HAP-1 (cell line): ENCODE results near the gene PTGDR.
A peak's percentile ranks its signal among the peaks of the same experiment; 100 is the strongest.

Experiments used
- DNase-seq, 2 experiments: peaks; one replicate each; pipeline ENCODE4 v3.0.0-alpha.2; 2016 to 2020; ENCODE audit warnings: low spot score in 2 of 2
- H3K27me3 ChIP-seq: fragments of 250-450 bp; sonication (Bioruptor Pico); 2 replicates; pipeline ENCODE4 v1.5.1; 2020; ENCODE audit warnings: low read depth, mild to moderate bottlenecking, moderate library complexity
- H3K36me3 ChIP-seq: fragments of 250-450 bp; sonication (Bioruptor Pico); replicated peaks from 2 replicates; pipeline ENCODE4 v1.5.1; 2020; ENCODE audit warnings: mild to moderate bottlenecking
- H3K4me1 ChIP-seq: fragments of 250-450 bp; sonication (Bioruptor Pico); 2 replicates; pipeline ENCODE4 v1.5.1; 2020; ENCODE audit warnings: mild to moderate bottlenecking
- H3K4me3 ChIP-seq: fragments of 250-450 bp; sonication (Bioruptor Pico); 2 replicates; pipeline ENCODE4 v1.5.1; 2020; ENCODE audit warnings: mild to moderate bottlenecking, moderate library complexity
- H3K9me3 ChIP-seq: fragments of 250-450 bp; sonication (Bioruptor Pico); 2 replicates; pipeline ENCODE4 v1.5.1; 2020; ENCODE audit warnings: mild to moderate bottlenecking, moderate library complexity
- in situ Hi-C: fragments of 300-500 bp; cut with MboI; formaldehyde crosslinking; loops from 3 replicates; pipeline ENCODE4 v1.14.3; 2020; ENCODE audit warnings: low sequenced_read_pairs, inconsistent platforms, mixed read lengths

Gene PTGDR

DNA sequence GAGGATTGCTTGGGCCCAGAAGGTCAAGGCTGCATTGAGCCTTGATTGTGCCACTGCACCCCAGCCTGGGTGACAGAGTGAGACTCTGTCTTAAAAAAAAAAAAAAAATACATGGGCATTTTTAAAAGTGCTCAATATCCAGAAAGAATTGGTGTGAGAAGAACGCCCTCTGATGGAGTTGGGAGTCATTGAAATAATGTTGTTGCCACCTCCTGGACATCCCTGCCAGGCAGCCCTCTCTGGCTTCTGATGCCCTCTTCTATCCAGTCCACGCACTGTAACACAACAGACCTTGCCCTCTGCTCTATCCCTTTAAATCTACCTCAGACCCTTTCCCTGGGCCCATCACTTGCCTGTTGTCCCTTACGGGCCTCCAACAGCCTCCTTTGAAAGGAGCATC, 4.9 kb downstream of the PTGDR start:
- DNase-seq: peak; percentile 34 to 48
- no peaks in the 10 kb centered on the region for H3K36me3 ChIP-seq
- in situ Hi-C loops: no loop called here
- no peaks in the 10 kb centered on the region for H3K27me3 ChIP-seq
- no peaks in the 10 kb centered on the region for H3K9me3 ChIP-seq
- H3K4me3 ChIP-seq: no peak overlapping the region
- peaks cover 3% of the 10 kb centered on the region; the same call in 1 of the 2 replicates for H3K4me1 ChIP-seq

DNA sequence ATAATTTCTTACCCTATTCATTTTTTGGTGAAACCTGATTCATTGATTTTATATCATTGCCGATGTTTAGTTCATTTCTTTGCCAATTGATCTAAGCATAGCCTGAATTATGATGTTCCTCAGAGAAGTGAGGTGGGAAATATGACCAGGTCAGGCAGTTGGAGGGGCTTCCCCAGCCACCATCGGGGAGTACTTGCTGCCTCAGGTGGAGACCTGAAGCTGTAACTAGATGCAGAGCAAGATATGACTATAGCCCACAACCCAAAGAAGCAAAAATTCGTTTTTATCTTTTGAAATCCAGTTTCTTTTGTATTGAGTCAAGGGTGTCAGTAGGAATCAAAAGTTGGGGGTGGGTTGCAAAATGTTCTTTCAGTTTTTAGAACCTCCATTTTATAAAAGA, 7.9 kb downstream of the PTGDR start:
- in situ Hi-C loops: no loop called here
- Histone ChIP-seq H3K27me3 (no peaks in the 10 kb centered on the region), H3K4me3 (no peak overlapping the region)

GRCh38 chr14:52277552-52277951, 10.1 kb downstream of the PTGDR start:
- Histone ChIP-seq H3K36me3 (no peaks in the 10 kb centered on the region), H3K27me3 (no peaks in the 10 kb centered on the region), H3K9me3 (no peaks in the 10 kb centered on the region), H3K4me3 (no peak overlapping the region), H3K4me1 (peaks cover 5% of the 10 kb centered on the region; the same call in 1 of the 2 replicates)
- in situ Hi-C loops: no loop called here
- no peak for DNase-seq

More for the DNA sequence above, 7.9 kb downstream of the PTGDR start:
- Histone ChIP-seq H3K36me3 (no peaks in the 10 kb centered on the region), H3K9me3 (no peaks in the 10 kb centered on the region), H3K4me1 (peaks cover 5% of the 10 kb centered on the region; the same call in 1 of the 2 replicates)
- DNase-seq: no peak

- Histone ChIP-seq H3K27me3 (no peaks in the 10 kb centered on the region), H3K9me3 (no peaks in the 10 kb centered on the region), H3K4me1 (peaks cover 5% of the 10 kb centered on the region; the same call in 1 of the 2 replicates), H3K36me3 (no peaks in the 10 kb centered on the region), H3K4me3 (no peak overlapping the region)
- no peak for DNase-seq
- in situ Hi-C loops: no loop called here
Observed at GRCh38 chr14:52279408-52279807, 11.9 kb downstream of the PTGDR start.

- no peaks in the 10 kb centered on the region for H3K36me3 ChIP-seq
- DNase-seq: no peak
- 0 out of 2 replicates have a peak, but pooled peaks cover 2% of the 10 kb centered on the region for H3K4me1 ChIP-seq
- in situ Hi-C loops: no loop called here
- H3K4me3 ChIP-seq: no peak overlapping the region
- no peaks in the 10 kb centered on the region for H3K9me3 ChIP-seq
- no peaks in the 10 kb centered on the region for H3K27me3 ChIP-seq
Observed at GRCh38 chr14:52283099-52283498, 15.6 kb downstream of the PTGDR start.

GRCh38 chr14:52286661-52287649, 19.5 kb downstream of the PTGDR start:
- no peaks in the 10 kb centered on the region for H3K4me1 ChIP-seq
- DNase-seq: no peak
- H3K27me3 ChIP-seq: no peaks in the 10 kb centered on the region
- H3K36me3 ChIP-seq: no peaks in the 10 kb centered on the region
- H3K4me3 ChIP-seq: no peak overlapping the region
- H3K9me3 ChIP-seq: no peaks in the 10 kb centered on the region
- in situ Hi-C loops: no loop called here

DNA sequence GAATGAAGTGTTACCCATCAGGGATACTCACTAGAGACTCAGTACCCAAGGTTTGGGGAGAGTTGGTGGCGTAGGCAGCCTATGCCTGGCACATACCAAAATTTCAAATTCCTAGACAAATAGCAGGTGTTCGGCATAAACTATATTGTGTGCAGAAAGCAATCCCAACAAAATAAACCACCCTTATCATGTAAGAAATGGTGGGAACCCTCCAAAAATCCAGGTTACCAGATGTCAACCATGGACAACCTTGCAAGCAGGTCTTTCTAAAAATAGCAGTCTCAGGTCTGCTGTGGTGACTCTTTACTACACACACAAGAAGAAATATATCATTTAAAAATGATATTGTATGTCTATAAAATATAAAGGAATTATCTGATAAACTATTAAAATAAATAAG, 28.9 kb downstream of the PTGDR start:
- Histone ChIP-seq H3K9me3 (no peaks in the 10 kb centered on the region), H3K4me3 (no peak overlapping the region), H3K27me3 (no peaks in the 10 kb centered on the region), H3K36me3 (no peaks in the 10 kb centered on the region), H3K4me1 (no peaks in the 10 kb centered on the region)
- in situ Hi-C loops: no loop called here
- no peak for DNase-seq

DNA sequence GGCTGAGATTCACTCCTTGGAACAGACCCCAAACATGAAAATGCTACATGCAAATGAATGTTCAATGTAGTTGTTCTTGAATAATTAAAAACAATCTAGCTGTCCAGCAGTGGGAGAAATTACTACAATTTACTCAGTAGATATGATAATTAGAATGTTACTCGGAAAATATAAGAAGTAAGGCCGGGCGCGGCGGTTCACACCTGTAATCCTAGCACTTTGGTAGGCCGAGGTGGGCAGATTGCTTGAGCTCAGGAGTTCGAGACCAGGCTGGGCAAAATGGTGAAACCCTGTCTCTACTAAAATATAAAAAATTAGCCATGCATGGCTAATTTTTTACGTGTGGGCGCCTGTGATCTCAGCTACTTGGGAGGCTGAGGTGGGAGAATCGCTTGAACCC, 31.3 kb downstream of the PTGDR start:
- Histone ChIP-seq H3K9me3 (no peaks in the 10 kb centered on the region), H3K4me1 (no peaks in the 10 kb centered on the region), H3K27me3 (no peaks in the 10 kb centered on the region), H3K4me3 (no peak overlapping the region), H3K36me3 (no peaks in the 10 kb centered on the region)
- no peak for DNase-seq
- in situ Hi-C loops: no loop called here

GRCh38 chr14:52299692-52300278, 32.3 kb downstream of the PTGDR start:
- DNase-seq: peak in 1 of 2 experiments; percentile 66
- Histone ChIP-seq H3K27me3 (peaks cover 2% of the 10 kb centered on the region; the same call in 1 of the 2 replicates), H3K4me3 (no peak overlapping the region), H3K9me3 (no peaks in the 10 kb centered on the region), H3K4me1 (no peaks in the 10 kb centered on the region), H3K36me3 (no peaks in the 10 kb centered on the region)
- in situ Hi-C loops: loop anchor here (25.0 kb wide), 1 partner anchor 513 kb away; no protein-coding TSS in a partner anchor

DNA sequence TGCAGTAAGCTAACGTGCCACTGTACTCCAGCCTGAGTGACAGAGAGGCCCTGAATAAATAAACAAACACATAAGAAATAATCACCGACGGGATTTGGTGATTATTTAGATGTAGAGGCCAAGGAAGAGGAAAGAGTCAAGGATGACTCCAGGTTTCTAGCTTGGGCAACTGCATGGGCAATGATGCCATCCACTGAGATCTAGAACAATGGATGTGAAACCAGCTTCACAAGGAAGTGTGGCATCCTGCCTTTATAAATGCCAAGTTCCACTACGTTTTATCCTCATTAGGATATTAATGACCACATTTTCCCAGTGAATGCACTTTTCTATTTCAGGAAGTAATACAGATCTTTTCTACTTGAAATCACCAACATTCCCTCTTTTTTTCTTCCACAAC, 35.7 kb downstream of the PTGDR start:
- H3K4me1 ChIP-seq: no peaks in the 10 kb centered on the region
- H3K27me3 ChIP-seq: peaks cover 2% of the 10 kb centered on the region; the same call in 1 of the 2 replicates
- no peaks in the 10 kb centered on the region for H3K9me3 ChIP-seq
- in situ Hi-C loops: loop anchor here (25.0 kb wide), 1 partner anchor 509 kb away; no protein-coding TSS in a partner anchor
- no peak for DNase-seq
- no peak overlapping the region for H3K4me3 ChIP-seq
- H3K36me3 ChIP-seq: no peaks in the 10 kb centered on the region

DNA sequence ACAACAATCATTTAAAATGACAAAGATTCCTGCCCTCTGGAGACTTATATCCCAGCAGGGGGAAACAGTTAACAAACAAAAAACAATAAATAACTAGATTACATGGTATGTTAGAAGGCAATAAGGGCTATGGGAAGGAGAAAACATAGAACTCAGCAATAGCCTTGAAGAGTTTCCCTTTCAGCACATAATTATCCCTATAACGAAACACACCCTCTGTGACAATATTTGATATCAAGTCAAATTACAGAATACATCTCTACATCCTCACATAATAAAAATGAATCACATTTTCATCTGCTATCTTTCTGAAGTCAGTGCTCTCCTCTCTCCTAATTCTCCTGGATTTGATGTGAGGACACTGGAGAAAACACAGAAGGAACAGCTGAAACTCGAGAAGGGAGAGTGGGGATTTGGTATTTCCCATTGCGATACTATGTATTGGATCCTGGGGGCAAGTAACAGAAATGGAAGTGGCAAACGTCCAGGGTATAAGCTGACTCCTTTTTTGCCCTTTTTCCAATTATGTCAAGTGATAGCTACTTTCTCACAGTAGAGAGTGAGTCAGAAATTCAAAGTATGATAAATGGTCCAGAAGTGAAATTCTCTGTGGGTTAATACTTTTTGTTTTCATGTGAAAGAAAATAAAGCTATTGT, 36.9 kb downstream of the PTGDR start:
- Histone ChIP-seq H3K36me3 (no peaks in the 10 kb centered on the region), H3K27me3 (peaks cover 2% of the 10 kb centered on the region), H3K4me1 (no peaks in the 10 kb centered on the region), H3K4me3 (no peak overlapping the region), H3K9me3 (no peaks in the 10 kb centered on the region)
- in situ Hi-C loops: loop anchor here (25.0 kb wide), 1 partner anchor 508 kb away; no protein-coding TSS in a partner anchor
- no peak for DNase-seq

DNA sequence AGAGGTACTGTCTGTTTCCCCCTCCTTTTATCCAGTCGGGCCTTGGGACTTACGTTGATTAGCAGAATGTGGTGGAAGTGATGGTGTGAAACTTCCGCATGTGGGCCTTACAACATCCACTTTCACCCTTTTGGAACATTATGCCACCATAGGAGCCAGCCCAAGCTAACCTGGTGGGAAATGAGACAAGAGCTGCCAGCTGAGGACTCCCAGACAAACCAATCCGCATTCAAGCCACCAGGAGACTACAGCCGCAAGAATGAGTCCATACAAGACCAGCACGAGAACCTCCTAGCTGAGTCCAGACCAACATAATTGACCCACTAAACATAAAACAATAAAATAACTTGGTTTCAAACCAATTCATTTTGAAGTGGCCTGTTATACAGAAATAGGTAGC, 37.5 kb downstream of the PTGDR start:
- Histone ChIP-seq H3K4me3 (no peak overlapping the region), H3K9me3 (no peaks in the 10 kb centered on the region), H3K36me3 (no peaks in the 10 kb centered on the region), H3K4me1 (no peaks in the 10 kb centered on the region), H3K27me3 (peaks cover 2% of the 10 kb centered on the region)
- in situ Hi-C loops: loop anchor here (25.0 kb wide), 1 partner anchor 507 kb away; no protein-coding TSS in a partner anchor
- DNase-seq: no peak

GRCh38 chr14:52307376-52307775, 39.9 kb downstream of the PTGDR start:
- in situ Hi-C loops: loop anchor here (25.0 kb wide), 1 partner anchor 505 kb away; no protein-coding TSS in a partner anchor
- Histone ChIP-seq H3K36me3 (no peaks in the 10 kb centered on the region), H3K4me3 (no peak overlapping the region), H3K9me3 (no peaks in the 10 kb centered on the region), H3K4me1 (no peaks in the 10 kb centered on the region), H3K27me3 (peaks cover 2% of the 10 kb centered on the region)
- no peak for DNase-seq
